Trophoblast cell (in vitro differentiated cells and primary cell): Measurements from ENCODE around the gene ABLIM2.

Experiments
- DNase-seq, 2 donors: peaks; one replicate each; pipeline ENCODE4 v3.0.0-alpha.2; 2016
- H2AFZ ChIP-seq: 2 replicates; pipeline ENCODE4 v1.6.1; 2013; ENCODE audit warnings: low read length, moderate library complexity, mild to moderate bottlenecking; ENCODE audit not compliant: insufficient read depth, poor library complexity
- H2AK5ac ChIP-seq: 2 replicates; pipeline ENCODE4 v1.6.1; 2013; ENCODE audit warnings: mild to moderate bottlenecking, low read length
- H2BK120ac ChIP-seq: 2 replicates; pipeline ENCODE4 v1.6.1; 2013; ENCODE audit warnings: low read length, mild to moderate bottlenecking, moderate library complexity; ENCODE audit not compliant: insufficient read depth, poor library complexity
- H2BK12ac ChIP-seq: 2 replicates; pipeline ENCODE4 v1.6.1; 2013; ENCODE audit warnings: mild to moderate bottlenecking, low read length, moderate library complexity
- H2BK5ac ChIP-seq: 2 replicates; pipeline ENCODE4 v1.6.1; 2013; ENCODE audit warnings: low read length, low read depth, moderate library complexity, mild to moderate bottlenecking; ENCODE audit not compliant: poor library complexity
- H3K14ac ChIP-seq: 2 replicates; pipeline ENCODE4 v1.6.1; 2013; ENCODE audit warnings: mild to moderate bottlenecking, low read length
- H3K18ac ChIP-seq: 2 replicates; pipeline ENCODE4 v1.6.1; 2013; ENCODE audit warnings: mild to moderate bottlenecking, low read length
- H3K23ac ChIP-seq: 2 replicates; pipeline ENCODE4 v1.6.1; 2013; ENCODE audit warnings: low read length
- H3K27ac ChIP-seq: 2 replicates; pipeline ENCODE4 v1.5.1; 2013; ENCODE audit warnings: low read depth, mild to moderate bottlenecking, inconsistent platforms, low read length, moderate library complexity
- H3K27me3 ChIP-seq: 2 replicates; pipeline ENCODE4 v1.6.1; 2013; ENCODE audit warnings: inconsistent platforms, mild to moderate bottlenecking, low read length, moderate library complexity; ENCODE audit not compliant: insufficient read depth
- H3K36me3 ChIP-seq, 2 experiments: 1 replicate in 1 of 2; 2 replicates in 1 of 2; pipeline ENCODE4 v1.6.1; 2013; ENCODE audit warnings: low read length in 2 of 2, mild to moderate bottlenecking in 2 of 2, moderate library complexity in 1 of 2; ENCODE audit not compliant: insufficient read depth in 2 of 2, control insufficient read depth in 1 of 2
- H3K4ac ChIP-seq: 2 replicates; pipeline ENCODE4 v1.6.1; 2013; ENCODE audit warnings: low read depth, mild to moderate bottlenecking, low read length, moderate library complexity
- H3K4me1 ChIP-seq, 2 experiments: 1 replicate in 1 of 2; 2 replicates in 1 of 2; pipeline ENCODE4 v1.6.1; 2013; ENCODE audit warnings: low read length in 2 of 2, mild to moderate bottlenecking in 2 of 2, moderate library complexity in 1 of 2; ENCODE audit not compliant: insufficient read depth in 2 of 2, control insufficient read depth in 1 of 2
- H3K4me2 ChIP-seq: 2 replicates; pipeline ENCODE4 v1.6.1; 2013; ENCODE audit warnings: inconsistent platforms, mild to moderate bottlenecking, low read length, moderate library complexity
- H3K4me3 ChIP-seq: 2 replicates; pipeline ENCODE4 v1.5.1; 2013; ENCODE audit warnings: mild to moderate bottlenecking, low read depth, low read length, inconsistent platforms
- H3K79me1 ChIP-seq: one replicate; pipeline ENCODE4 v1.6.1; 2013; ENCODE audit warnings: low read length
- H3K79me2 ChIP-seq: 2 replicates; pipeline ENCODE4 v1.6.1; 2013; ENCODE audit warnings: low read length, mild to moderate bottlenecking; ENCODE audit not compliant: control insufficient read depth, insufficient read depth, poor library complexity
- H3K9ac ChIP-seq: 2 replicates; pipeline ENCODE4 v1.6.1; 2013; ENCODE audit warnings: mild to moderate bottlenecking, low read length
- H3K9me3 ChIP-seq: 2 replicates; pipeline ENCODE4 v1.6.1; 2013; ENCODE audit warnings: low read depth, mild to moderate bottlenecking, control low read depth, inconsistent platforms, low read length; ENCODE audit not compliant: insufficient read depth
- H4K12ac ChIP-seq: 2 replicates; pipeline ENCODE4 v1.6.1; 2013; ENCODE audit warnings: low read depth, mild to moderate bottlenecking, low read length, moderate library complexity
- H4K8ac ChIP-seq: 2 replicates; pipeline ENCODE4 v1.6.1; 2013; ENCODE audit warnings: low read depth, mild to moderate bottlenecking, low read length, moderate library complexity
- H4K91ac ChIP-seq: one replicate; pipeline ENCODE4 v1.6.1; 2013; ENCODE audit warnings: low read depth, mild to moderate bottlenecking, low read length, moderate library complexity
- WGBS: extraction: QIAGEN DNeasy Blood & Tissue Kit; methylation state at CpG from one replicate; pipeline ENCODE4 v1.1.7; 2013; ENCODE audit warnings: missing lambda C conversion rate; ENCODE audit not compliant: insufficient read length, insufficient coverage; ENCODE audit errors: extremely low coverage; 5-methylcytosine and 5-hydroxymethylcytosine counted together

Gene ABLIM2

GRCh38 chr4:8043596-8043995 lies 115.0 kb downstream of the ABLIM2 start:
- Histone ChIP-seq H2BK12ac (no peak overlapping the region), H4K12ac (no peak overlapping the region), H3K79me2 (no peaks in the 10 kb centered on the region), H2BK5ac (no peak overlapping the region), H2AFZ (no peak overlapping the region), H3K4me1 (peaks cover under 1 to 2% of the 10 kb centered on the region in 2 experiments), H3K14ac (no peak overlapping the region), H3K27me3 (no peaks in the 10 kb centered on the region), H3K9ac (no peak overlapping the region), H4K8ac (no peak overlapping the region), H4K91ac (no peak overlapping the region), H3K4me3 (peak overlapping the region; percentile 16), H2BK120ac (no peak overlapping the region), H3K36me3 (no peaks in the 10 kb centered on the region), H3K4ac (no peak overlapping the region), H3K27ac (no peak overlapping the region), H3K23ac (no peak overlapping the region), H2AK5ac (no peak overlapping the region), H3K4me2 (no peak overlapping the region), H3K18ac (no peak overlapping the region), H3K9me3 (no peaks in the 10 kb centered on the region), H3K79me1 (no peaks in the 10 kb centered on the region)
- WGBS = no CpG with 5 or more reads among the region's 16 CpGs
- no peak for DNase-seq

GRCh38 chr4:8041868-8042267 lies 116.7 kb downstream of the ABLIM2 start:
- H3K9ac ChIP-seq = no peak overlapping the region
- H3K79me2 ChIP-seq = no peaks in the 10 kb centered on the region
- no peak overlapping the region for H2AK5ac ChIP-seq
- no peaks in the 10 kb centered on the region for H3K4me1 ChIP-seq
- no peaks in the 10 kb centered on the region for H3K79me1 ChIP-seq
- no peak overlapping the region for H3K4ac ChIP-seq
- H3K18ac ChIP-seq = no peak overlapping the region
- no peak overlapping the region for H2BK120ac ChIP-seq
- H4K12ac ChIP-seq = no peak overlapping the region
- no peak overlapping the region for H3K4me2 ChIP-seq
- no peak overlapping the region for H3K4me3 ChIP-seq
- H3K27ac ChIP-seq = no peak overlapping the region
- no peak overlapping the region for H2BK12ac ChIP-seq
- H2AFZ ChIP-seq = no peak overlapping the region
- no peak overlapping the region for H3K14ac ChIP-seq
- H3K23ac ChIP-seq = no peak overlapping the region
- H3K36me3 ChIP-seq = no peaks in the 10 kb centered on the region
- no peak for DNase-seq
- WGBS = no CpG with 5 or more reads among the region's 11 CpGs
- no peak overlapping the region for H2BK5ac ChIP-seq
- no peaks in the 10 kb centered on the region for H3K27me3 ChIP-seq
- H3K9me3 ChIP-seq = peaks cover 3% of the 10 kb centered on the region
- no peak overlapping the region for H4K91ac ChIP-seq
- H4K8ac ChIP-seq = no peak overlapping the region

GRCh38 chr4:8041172-8041571 lies 117.4 kb downstream of the ABLIM2 start:
- Histone ChIP-seq H3K23ac (no peak overlapping the region), H2AFZ (no peak overlapping the region), H4K91ac (no peak overlapping the region), H4K12ac (no peak overlapping the region), H3K27me3 (no peaks in the 10 kb centered on the region), H3K4me2 (no peak overlapping the region), H2BK120ac (no peak overlapping the region), H3K4me1 (no peaks in the 10 kb centered on the region), H3K79me2 (no peaks in the 10 kb centered on the region), H4K8ac (no peak overlapping the region), H3K4ac (no peak overlapping the region), H2BK12ac (no peak overlapping the region), H2BK5ac (no peak overlapping the region), H3K36me3 (no peaks in the 10 kb centered on the region), H3K4me3 (no peak overlapping the region), H3K9me3 (peaks cover 3% of the 10 kb centered on the region), H2AK5ac (no peak overlapping the region), H3K18ac (no peak overlapping the region), H3K14ac (no peak overlapping the region), H3K79me1 (no peaks in the 10 kb centered on the region), H3K9ac (no peak overlapping the region), H3K27ac (no peak overlapping the region)
- no peak for DNase-seq
- no CpG with 5 or more reads among the region's 7 CpGs for WGBS

- DNase-seq = no peak
- Histone ChIP-seq H3K79me2 (no peaks in the 10 kb centered on the region), H3K4me3 (no peak overlapping the region), H3K9ac (no peak overlapping the region), H3K79me1 (no peaks in the 10 kb centered on the region), H2AFZ (no peak overlapping the region), H4K12ac (no peak overlapping the region), H3K9me3 (peaks cover 3% of the 10 kb centered on the region), H2BK5ac (no peak overlapping the region), H4K91ac (no peak overlapping the region), H2BK12ac (no peak overlapping the region), H3K4me2 (no peak overlapping the region), H2AK5ac (no peak overlapping the region), H3K4me1 (no peaks in the 10 kb centered on the region), H3K36me3 (no peaks in the 10 kb centered on the region), H3K4ac (no peak overlapping the region), H3K18ac (no peak overlapping the region), H3K27ac (no peak overlapping the region), H4K8ac (no peak overlapping the region), H2BK120ac (no peak overlapping the region), H3K23ac (no peak overlapping the region), H3K27me3 (no peaks in the 10 kb centered on the region), H3K14ac (no peak overlapping the region)
- WGBS = no CpG with 5 or more reads among the region's 7 CpGs
Observed at GRCh38 chr4:8040607-8041006, 118.0 kb downstream of the ABLIM2 start.
